ENCODE measurements around the gene FKBP7. TPM values are rescaled to one million over a fixed set of nuclear protein-coding genes. Genes with fewer than 3 reads are reported as not detected.

FKBP7 gene
- total RNA-seq, 1 donor from 2014 or later = 10.5 TPM

GRCh38 chr2:178478130-178478438, 316 bp downstream of the FKBP7 start:
- no peak for TF ChIP-seq CTCF (IDR thresholded peaks at IDR 0.05)
- no peak for ATAC-seq
- H3K4me1 ChIP-seq = peaks cover 37% of the 10 kb centered on the region
- peak overlapping the region; percentile 96 for H3K27ac ChIP-seq
- H3K36me3 ChIP-seq = no peaks in the 10 kb centered on the region
- H3K27me3 ChIP-seq (ENCODE audit: low read depth) = no peaks in the 10 kb centered on the region
- peak overlapping the region; percentile 60 for H3K4me3 ChIP-seq
- intact Hi-C loops (cut with DNase I) = no loop called here
- no peaks in the 10 kb centered on the region for H3K9me3 ChIP-seq
- no peak for DNase-seq

DNA sequence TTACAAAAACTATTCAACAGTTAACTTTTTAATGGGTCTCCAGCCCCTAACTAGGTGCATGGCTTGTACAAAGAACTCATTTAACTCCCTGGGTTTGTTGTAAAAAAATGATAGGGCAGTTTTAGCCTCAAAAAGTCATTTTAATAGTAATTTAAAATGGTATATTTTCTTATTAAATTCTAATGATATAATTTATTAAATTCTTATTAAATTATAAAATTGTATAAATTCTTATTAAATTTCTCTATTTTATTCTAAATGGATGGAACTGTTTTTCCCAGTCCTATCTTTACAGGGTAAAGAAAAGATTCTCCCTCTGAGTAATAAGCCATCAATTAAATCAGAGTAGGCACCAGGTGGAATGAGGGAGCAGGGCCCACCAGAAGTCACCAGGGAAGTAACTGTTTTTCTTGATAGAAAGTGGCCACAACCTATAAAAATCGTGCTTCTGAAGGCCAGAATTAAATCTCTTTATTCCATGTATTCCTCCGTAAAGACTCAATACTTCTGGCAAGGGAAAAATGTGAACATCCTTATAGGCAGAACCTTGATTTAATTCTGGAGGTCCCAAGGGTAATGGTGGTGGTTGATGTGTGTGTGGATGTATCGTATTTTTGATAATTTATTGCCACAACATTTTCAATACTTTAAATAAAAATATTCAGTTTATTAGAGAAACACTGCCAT, 814 bp downstream of the FKBP7 start:
- H3K27ac ChIP-seq = peak overlapping the region; percentile 96

GRCh38 chr2:178476477-178476876, 1.9 kb downstream of the FKBP7 start:
- no peak for TF ChIP-seq CTCF (IDR thresholded peaks at IDR 0.05)
- Histone ChIP-seq H3K9me3 (no peaks in the 10 kb centered on the region), H3K4me1 (peaks cover 21% of the 10 kb centered on the region), H3K27me3 (ENCODE audit: low read depth) (no peaks in the 10 kb centered on the region), H3K36me3 (no peaks in the 10 kb centered on the region), H3K27ac (no peak overlapping the region), H3K4me3 (no peak overlapping the region)
- ATAC-seq = no peak
- intact Hi-C loops (cut with DNase I) = no loop called here
- DNase-seq = no peak

More for the DNA sequence above, 814 bp downstream of the FKBP7 start:
- TF ChIP-seq CTCF (IDR thresholded peaks at IDR 0.05) = no peak
- intact Hi-C loops (cut with DNase I) = no loop called here
- Histone ChIP-seq H3K36me3 (no peaks in the 10 kb centered on the region), H3K4me1 (peaks cover 32% of the 10 kb centered on the region), H3K9me3 (no peaks in the 10 kb centered on the region), H3K27me3 (ENCODE audit: low read depth) (no peaks in the 10 kb centered on the region), H3K4me3 (peak overlapping the region; percentile 60)
- ATAC-seq (no peak), DNase-seq (no peak)

GRCh38 chr2:178474560-178474959, 3.8 kb downstream of the FKBP7 start:
- no peak overlapping the region for H3K4me3 ChIP-seq
- DNase-seq = no peak
- peaks cover under 1% of the 10 kb centered on the region for H3K36me3 ChIP-seq
- no peak for TF ChIP-seq CTCF (IDR thresholded peaks at IDR 0.05)
- H3K9me3 ChIP-seq = no peaks in the 10 kb centered on the region
- intact Hi-C loops (cut with DNase I) = no loop called here
- no peak for ATAC-seq
- no peak overlapping the region for H3K27ac ChIP-seq
- no peaks in the 10 kb centered on the region for H3K27me3 ChIP-seq (ENCODE audit: low read depth)
- H3K4me1 ChIP-seq = peaks cover 11% of the 10 kb centered on the region

DNA sequence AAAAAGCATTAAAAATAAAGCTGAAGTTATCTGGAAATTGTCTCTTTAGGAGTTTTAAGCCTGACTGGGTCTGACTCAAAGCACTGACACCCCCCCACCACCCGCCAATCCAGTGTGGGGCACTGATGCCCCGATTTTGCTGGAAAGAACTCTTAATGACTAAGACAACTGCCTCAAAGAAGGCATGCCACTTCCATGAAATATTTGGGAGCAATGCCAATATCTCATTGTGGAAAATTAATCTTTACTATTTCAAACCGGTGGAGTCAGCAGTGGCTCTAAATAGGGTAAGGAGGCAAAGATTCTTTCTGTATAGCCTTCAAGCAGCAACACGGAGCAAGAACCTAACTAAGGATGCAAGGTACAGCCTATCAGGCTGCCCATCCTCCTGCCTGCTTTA, 4.5 kb downstream of the FKBP7 start:
- H3K4me1 ChIP-seq = peaks cover 7% of the 10 kb centered on the region
- no peaks in the 10 kb centered on the region for H3K27me3 ChIP-seq (ENCODE audit: low read depth)
- no peak overlapping the region for H3K27ac ChIP-seq
- no peak for ATAC-seq
- H3K4me3 ChIP-seq = no peak overlapping the region
- intact Hi-C loops (cut with DNase I) = no loop called here
- peaks cover 7% of the 10 kb centered on the region for H3K36me3 ChIP-seq
- TF ChIP-seq CTCF (IDR thresholded peaks at IDR 0.05) = no peak
- DNase-seq = no peak
- H3K9me3 ChIP-seq = no peaks in the 10 kb centered on the region
